A549 treated with CORT108297 at 1 μM for 4 hours (cell line): ENCODE results near the gene SYTL1. TPM values are rescaled to one million over a fixed set of nuclear protein-coding genes. Genes with fewer than 3 reads are reported as not detected.

ENCODE experiments used
- total RNA-seq: library from RNA; stranded (reverse); fragments of 200-300 nt; extraction: Qiagen RNA extraction; gene quantifications from 5 replicates; pipeline ENCODE4 v1.2.3, GENCODE V29; 2022

SYTL1 gene, protein sequence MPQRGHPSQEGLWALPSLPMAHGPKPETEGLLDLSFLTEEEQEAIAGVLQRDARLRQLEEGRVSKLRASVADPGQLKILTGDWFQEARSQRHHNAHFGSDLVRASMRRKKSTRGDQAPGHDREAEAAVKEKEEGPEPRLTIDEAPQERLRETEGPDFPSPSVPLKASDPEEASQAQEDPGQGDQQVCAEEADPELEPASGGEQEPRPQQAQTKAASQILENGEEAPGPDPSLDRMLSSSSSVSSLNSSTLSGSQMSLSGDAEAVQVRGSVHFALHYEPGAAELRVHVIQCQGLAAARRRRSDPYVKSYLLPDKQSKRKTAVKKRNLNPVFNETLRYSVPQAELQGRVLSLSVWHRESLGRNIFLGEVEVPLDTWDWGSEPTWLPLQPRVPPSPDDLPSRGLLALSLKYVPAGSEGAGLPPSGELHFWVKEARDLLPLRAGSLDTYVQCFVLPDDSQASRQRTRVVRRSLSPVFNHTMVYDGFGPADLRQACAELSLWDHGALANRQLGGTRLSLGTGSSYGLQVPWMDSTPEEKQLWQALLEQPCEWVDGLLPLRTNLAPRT
- 0.30 to 0.88 TPM (median 0.56 TPM) in 5 replicates for total RNA-seq

DNA sequence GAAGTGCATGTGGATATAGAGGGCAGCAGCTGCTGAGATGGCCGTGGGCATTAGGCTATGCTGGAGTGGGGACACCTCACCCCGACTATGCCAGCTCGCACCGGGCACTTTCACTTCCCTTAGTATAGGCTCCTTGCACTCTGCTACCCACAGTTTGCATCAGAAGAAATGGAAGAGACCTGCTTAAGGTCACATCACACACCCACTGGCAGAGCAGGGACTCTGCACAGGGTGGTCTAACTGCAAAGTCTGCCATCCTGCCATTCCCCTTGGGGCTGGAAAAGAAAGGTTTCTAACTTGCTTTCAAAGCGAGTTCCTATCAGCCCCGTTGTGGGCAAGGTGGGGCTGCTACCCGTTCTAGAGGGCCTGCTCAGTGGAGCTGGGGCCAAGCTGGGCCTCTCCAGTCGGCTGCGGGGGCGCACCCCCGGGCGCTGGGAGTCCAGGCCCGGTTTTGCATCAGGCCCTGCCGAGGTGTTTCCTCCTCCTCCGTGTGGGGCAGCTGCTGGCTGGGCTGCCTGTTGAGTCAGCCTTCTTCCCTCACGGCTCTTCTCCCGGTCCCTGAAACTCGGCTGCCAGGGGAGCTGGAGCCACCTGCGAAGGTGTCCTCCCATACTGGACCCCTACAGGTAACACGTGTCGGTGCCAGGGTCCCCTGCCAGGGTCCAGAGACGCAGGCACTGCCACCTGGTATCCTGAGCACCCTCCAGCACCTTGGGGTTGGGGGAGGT is at the start of gene SYTL1:
TSS of gene SYTL1 (plus strand) at position 498 of the 728 bp plus-strand sequence. CDS start 3,313 bp downstream, outside the sequence.

DNA sequence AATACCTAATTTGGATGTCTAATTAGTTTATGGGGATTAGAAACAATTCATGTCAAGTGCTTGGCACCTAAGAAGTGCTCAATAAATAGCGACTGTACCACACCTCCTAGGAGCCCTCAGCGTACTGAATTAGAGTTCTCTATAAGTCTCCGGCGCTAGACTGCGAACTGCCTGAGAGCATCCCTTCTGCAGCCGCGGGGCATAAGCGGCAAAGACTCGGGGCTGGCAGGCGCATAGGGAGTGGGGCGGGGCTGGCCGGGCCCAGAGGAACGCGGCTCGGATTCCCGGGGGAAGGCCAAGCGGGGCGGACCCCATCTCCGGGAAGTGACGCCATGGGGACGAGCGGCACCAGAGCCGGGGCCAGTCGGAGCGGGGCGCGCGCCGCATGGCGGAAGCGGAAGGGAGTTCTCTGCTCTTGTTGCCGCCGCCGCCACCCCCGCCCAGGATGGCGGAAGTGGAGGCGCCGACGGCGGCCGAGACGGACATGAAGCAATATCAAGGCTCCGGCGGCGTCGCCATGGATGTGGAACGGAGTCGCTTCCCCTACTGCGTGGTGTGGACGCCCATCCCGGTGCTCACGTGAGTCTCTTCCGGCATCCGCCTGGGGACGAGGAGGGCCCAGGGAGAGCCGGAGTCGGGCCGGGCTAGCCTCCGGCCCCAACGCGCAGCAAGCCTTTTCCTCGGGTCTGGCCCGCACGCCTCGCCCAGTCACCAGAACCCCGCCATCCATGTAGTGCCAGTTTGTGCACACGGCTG is 19.8 kb upstream of the SYTL1 start, which contains the start of gene TMEM222:
TSS of gene TMEM222 (plus strand) at position 351 of the 756 bp plus-strand sequence. CDS start at position 386, 35 bp downstream.

DNA sequence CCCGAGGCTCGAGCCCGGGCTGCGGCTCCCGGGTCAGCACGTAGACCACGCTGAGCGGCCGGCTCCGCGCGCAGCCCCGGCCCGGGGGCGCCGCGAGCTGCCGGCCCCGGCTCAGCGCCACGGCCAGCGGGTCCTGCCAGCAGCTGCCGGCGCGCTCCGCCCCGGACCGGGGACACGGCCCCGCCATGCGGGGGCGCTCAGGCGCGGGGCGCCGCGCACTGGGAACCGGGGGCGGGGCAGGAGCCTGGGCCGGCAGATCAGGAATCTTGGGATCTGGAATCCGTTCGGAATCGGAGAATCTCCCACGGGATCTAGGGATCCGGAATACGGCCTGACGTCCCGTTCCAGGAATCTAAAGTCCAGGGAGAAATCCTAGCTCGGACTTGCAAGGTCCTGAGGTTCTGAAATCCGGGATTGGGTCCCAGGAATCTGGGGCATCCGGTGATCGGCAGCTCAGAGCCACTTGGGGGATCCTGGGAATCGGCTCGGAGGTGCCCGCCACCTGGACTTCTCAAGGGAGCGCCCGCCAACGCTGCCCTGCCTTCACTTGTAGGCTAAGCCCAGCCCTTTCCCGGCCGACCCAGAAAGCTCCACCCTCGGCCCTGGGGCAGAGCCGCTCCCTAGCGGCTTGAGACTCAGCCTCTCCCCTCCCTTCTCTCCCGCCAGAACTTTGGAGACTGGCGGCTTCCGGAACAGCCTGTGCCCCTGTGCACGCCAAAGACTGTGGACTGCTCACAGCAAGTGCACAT is 24.8 kb downstream of the SYTL1 start, which contains the start of gene MAP3K6:
TSS of gene MAP3K6 (minus strand) at position 551 of the 749 bp plus-strand sequence. CDS start at position 187, 364 bp downstream.

DNA sequence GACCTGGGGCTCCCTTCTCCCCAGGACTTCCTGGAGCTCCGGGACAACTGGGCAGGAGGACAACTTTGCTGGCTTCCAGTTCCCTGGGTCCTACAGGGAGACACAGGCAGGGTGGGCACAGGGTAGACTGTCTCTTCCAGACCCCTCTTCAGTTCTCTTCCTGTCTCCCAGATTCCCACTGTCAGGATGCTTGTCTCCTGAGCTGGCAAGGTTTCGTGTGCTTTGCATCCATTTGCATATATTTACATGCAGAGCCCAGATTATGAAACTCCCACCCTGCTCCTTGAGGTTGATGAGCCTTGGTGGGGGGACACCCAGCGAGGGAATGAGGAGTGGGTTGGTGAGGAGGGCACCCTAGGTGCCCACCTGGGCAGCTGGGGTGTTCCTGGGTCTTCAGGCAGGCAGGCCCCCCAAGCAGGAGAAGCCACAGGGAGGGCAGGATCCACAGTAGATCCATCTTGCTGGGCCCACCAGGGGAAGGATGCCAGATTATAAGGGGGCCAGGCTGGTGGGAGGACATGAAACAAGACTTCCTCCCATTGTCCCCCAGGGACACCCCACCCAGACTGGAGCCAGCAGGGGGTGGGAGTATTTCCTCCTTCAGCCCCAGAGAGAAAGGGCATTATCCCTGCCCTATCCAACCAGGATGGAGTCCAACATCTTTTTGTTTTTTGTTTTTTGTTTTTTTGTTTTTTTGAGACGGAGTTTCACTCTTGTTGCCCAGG is 32.7 kb downstream of the SYTL1 start, which contains the start of gene FCN3:
TSS of gene FCN3 (minus strand) at position 463 of the 725 bp plus-strand sequence. CDS start at position 457, 6 bp downstream.

DNA sequence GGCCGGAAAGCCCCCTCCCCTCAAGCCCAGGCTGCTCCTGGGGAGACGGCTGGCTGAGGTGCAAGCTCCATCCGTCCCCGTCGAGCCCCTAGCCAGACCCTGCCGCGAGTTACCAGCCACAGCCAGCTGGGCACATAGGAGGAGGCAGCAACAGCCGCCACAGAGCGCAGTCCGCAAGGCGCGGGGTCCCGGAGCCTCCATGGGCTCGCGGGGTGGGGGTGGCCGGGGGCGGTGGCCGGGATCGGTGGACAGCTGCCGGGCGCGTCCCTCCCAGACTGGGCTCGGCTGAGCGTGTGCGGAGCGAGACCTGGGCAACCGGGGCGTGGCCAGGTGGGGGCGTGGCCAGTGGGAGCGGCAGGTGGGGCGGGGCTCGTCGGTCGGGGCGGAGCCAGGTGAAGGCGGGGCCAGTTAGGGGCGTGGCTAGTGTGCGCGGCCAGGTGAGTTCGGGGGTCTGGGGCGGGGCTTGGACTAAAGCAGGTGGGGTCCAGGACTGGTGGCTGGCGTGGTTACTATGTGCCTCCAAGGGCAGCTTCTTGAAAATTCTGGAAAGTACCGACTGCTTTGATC is 41.3 kb downstream of the SYTL1 start, which contains the start of gene CD164L2:
TSS of gene CD164L2 (minus strand) at position 295 of the 567 bp plus-strand sequence. CDS start at position 201, 94 bp downstream.

DNA sequence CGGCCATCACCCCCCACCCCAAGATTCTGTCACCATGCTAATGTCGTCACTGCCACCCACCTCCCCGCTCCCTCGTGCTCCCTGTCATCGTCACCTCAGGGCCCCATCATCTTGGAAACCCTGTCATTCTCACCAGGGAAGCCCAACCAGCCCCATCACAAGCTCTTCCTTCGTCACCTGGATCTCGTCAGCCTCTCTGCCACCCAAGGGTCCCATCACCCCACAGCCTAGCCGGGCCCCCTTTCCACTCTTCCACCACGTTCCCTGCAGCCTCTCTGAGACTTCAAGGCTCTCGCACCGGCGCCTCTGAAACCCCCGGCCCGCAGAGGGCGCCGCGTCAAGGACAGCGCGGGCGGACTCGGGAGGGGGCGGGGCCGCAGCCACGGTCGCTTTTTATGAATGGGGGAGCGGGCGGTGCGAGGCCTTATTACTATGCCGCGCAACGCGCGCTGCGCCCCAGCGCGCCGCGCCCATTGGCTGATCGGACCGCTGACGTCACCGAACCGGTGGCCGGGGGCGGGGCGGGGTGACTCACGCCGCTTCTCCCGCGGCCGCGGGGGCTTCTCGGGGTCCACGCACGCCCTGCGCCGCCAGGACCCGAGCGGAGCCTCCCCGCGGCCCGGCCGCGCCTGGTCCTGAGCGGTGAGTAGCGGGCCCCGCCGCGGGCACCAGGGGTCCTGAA is 50.4 kb downstream of the SYTL1 start, which contains the start of gene GPR3:
TSS of gene GPR3 (plus strand) at position 527 of the 682 bp plus-strand sequence. CDS start 1,177 bp downstream, outside the sequence.

Other genes with a start within 250 kb of the SYTL1 start
- gene SLC9A1, start 186.9 kb upstream of the SYTL1 start, total RNA-seq = 11.4 to 13.4 TPM (median 12.7 TPM) in 5 replicates
- 6.0 to 8.0 TPM (median 7.4 TPM) in 5 replicates for gene WDTC1, start 107.4 kb upstream of the SYTL1 start, total RNA-seq
- gene TMEM222, start 19.9 kb upstream of the SYTL1 start, total RNA-seq = 40.1 to 51.0 TPM (median 50.4 TPM) in 5 replicates
- 8.1 to 13.8 TPM (median 10.2 TPM) in 5 replicates for gene MAP3K6, start 24.9 kb downstream of the SYTL1 start, total RNA-seq
- not detected in 5 replicates for gene FCN3, start 32.8 kb downstream of the SYTL1 start, total RNA-seq
- not detected in 5 replicates for gene CD164L2, start 41.3 kb downstream of the SYTL1 start, total RNA-seq
- 1.4 to 2.3 TPM (median 2.1 TPM) in 5 replicates for gene GPR3, start 50.6 kb downstream of the SYTL1 start, total RNA-seq
- gene WASF2, start 148.1 kb downstream of the SYTL1 start, total RNA-seq = 43.3 to 55.3 TPM (median 50.0 TPM) in 5 replicates